PC-9 (cell line): ENCODE results near the gene CD27. TPM values are rescaled to one million over a fixed set of nuclear protein-coding genes. Genes with fewer than 3 reads are reported as not detected.

Source experiments
- BruUV-seq: library from RNA; stranded (reverse); fragments of 400-500 nt; replicated peaks from 2 replicates; lab custom pipeline; 2021; lab: Mats Ljungman, UMichigan
- CTCF ChIA-PET: fragments of 300-600 bp; sonication (Branson Sonifier 250); formaldehyde crosslinking; loops from one replicate; lab custom pipeline; 2022; ENCODE audit warnings: antibody characterized with exemption; lab: Charles Lee
- POLR2A ChIA-PET: fragments of 300-600 bp; sonication (Branson Sonifier 250); formaldehyde crosslinking; loops from one replicate; lab custom pipeline; 2022; ENCODE audit warnings: antibody characterized with exemption; ENCODE audit not compliant: unreplicated experiment; lab: Charles Lee
- DNase-seq, 2 experiments: peaks; one replicate each; pipeline versions ENCODE4 v3.0.0 to v3.0.0-alpha.2; 2015 to 2022; ENCODE audit warnings: mixed read lengths in 1 of 2
- H2AFZ ChIP-seq: fragments of 200-600 bp; sonication (generic); 2 replicates; pipeline ENCODE4 v1.8.1; 2017; ENCODE audit warnings: antibody characterized with exemption
- H3F3A ChIP-seq: fragments of 200-600 bp; sonication (generic); 2 replicates; pipeline ENCODE4 v1.8.1; 2017; ENCODE audit warnings: antibody characterized with exemption, mild to moderate bottlenecking, low read depth; ENCODE audit not compliant: insufficient read depth
- H3K27ac ChIP-seq: fragments of 200-600 bp; sonication (generic); 2 replicates; pipeline ENCODE4 v1.6.1; 2016; ENCODE audit warnings: mixed run types
- H3K27me3 ChIP-seq: fragments of 200-600 bp; sonication (generic); 2 replicates; pipeline ENCODE4 v1.6.1; 2016; ENCODE audit warnings: low read depth, mixed run types; ENCODE audit not compliant: insufficient read depth
- H3K36me3 ChIP-seq: fragments of 200-600 bp; sonication (generic); 2 replicates; pipeline ENCODE4 v1.6.1; 2016; ENCODE audit warnings: low read depth, mixed run types
- H3K4me1 ChIP-seq: fragments of 200-600 bp; sonication (generic); replicated peaks from 2 replicates; pipeline ENCODE4 v1.6.1; 2016; ENCODE audit warnings: mixed run types; ENCODE audit not compliant: insufficient read depth
- H3K4me2 ChIP-seq: fragments of 200-600 bp; sonication (generic); 2 replicates; pipeline ENCODE4 v1.6.1; 2017; ENCODE audit warnings: mixed run types
- H3K4me3 ChIP-seq: fragments of 200-600 bp; sonication (generic); 2 replicates; pipeline ENCODE4 v1.6.1; 2016; ENCODE audit warnings: mixed run types
- H3K79me2 ChIP-seq: fragments of 200-600 bp; sonication (generic); 2 replicates; pipeline ENCODE4 v1.6.1; 2017; ENCODE audit warnings: low read depth, mixed run types
- H3K9me2 ChIP-seq: fragments of 200-600 bp; sonication (generic); 2 replicates; pipeline ENCODE4 v1.8.1; 2017; ENCODE audit warnings: mild to moderate bottlenecking; ENCODE audit not compliant: insufficient read depth
- H3K9me3 ChIP-seq: fragments of 200-600 bp; sonication (generic); 2 replicates; pipeline ENCODE4 v1.8.1; 2016; ENCODE audit warnings: low read depth; ENCODE audit not compliant: insufficient read depth
- H4K20me1 ChIP-seq: fragments of 200-600 bp; sonication (generic); 2 replicates; pipeline ENCODE4 v1.8.1; 2017; ENCODE audit not compliant: insufficient read depth
- EZH2 ChIP-seq: fragments of 200-600 bp; sonication (generic); IDR thresholded peaks from 2 replicates; pipeline ENCODE4 v1.8.0; 2017; ENCODE audit warnings: antibody characterized with exemption, low read depth
- intact Hi-C: fragments of 100-400 bp; cut with micrococcal nuclease; formaldehyde crosslinking; loops from one replicate; pipeline ENCODE4 v1.10.0; 2022; ENCODE audit not compliant: unreplicated experiment
- total RNA-seq: library from RNA; stranded (reverse); gene quantifications from 2 replicates; pipeline ENCODE4 v1.2.3, GENCODE V29; 2021
- TF ChIP-seq, protein P1 (sequence below): fragments of 200-600 bp; sonication (generic); conservative IDR thresholded peaks from 2 replicates; pipeline ENCODE4 v1.6.1; 2017; ENCODE audit warnings: mixed run types, antibody characterized with exemption, mild to moderate bottlenecking, moderate library complexity

The CD27 gene
- total RNA-seq, 1 experiment from 2014 or later = not detected

DNA sequence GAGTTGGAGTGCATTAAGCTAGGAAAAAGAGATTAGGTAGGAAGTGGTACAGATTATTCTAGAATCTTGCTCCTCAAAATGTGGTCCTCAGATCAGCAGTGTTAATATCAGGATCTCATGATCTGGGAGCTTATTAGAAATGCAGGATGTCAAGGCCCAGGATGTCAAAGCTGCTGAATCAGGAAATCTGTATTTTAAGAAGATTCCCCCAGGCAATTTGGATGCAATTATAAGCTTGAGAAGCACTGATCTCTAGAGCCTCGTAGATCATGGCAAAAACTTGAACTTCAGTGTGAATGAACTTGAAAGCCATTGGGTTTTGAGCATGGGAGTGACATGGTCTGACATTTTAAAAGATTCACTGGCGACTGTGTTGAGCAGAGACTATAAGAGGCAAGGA, 55.7 kb downstream of the CD27 start:
- peaks cover 5% of the 10 kb centered on the region; the same call in 1 of the 2 replicates for H3K4me1 ChIP-seq
- no peak overlapping the region for H3K27ac ChIP-seq
- peaks cover 14% of the 10 kb centered on the region for H4K20me1 ChIP-seq
- H3K9me2 ChIP-seq = no peaks in the 10 kb centered on the region
- H3K4me3 ChIP-seq = no peak overlapping the region
- peaks cover 93% of the 10 kb centered on the region for H3K79me2 ChIP-seq
- DNase-seq = no peak
- peaks cover 21% of the 10 kb centered on the region; the same call in 1 of the 2 replicates for H3F3A ChIP-seq
- H3K36me3 ChIP-seq = peaks cover 63% of the 10 kb centered on the region
- intact Hi-C loops = no loop called here
- POLR2A ChIA-PET = interaction anchor here (0.5 kb wide), 1 partner anchor 34 kb away, joined by 36 read pairs; the partner anchor contains the start of gene GAPDH
- no peaks in the 10 kb centered on the region for H3K27me3 ChIP-seq
- BruUV-seq = no TSS peak
- no peak overlapping the region for H2AFZ ChIP-seq
- CTCF ChIA-PET = no interaction called here
- TF ChIP-seq, protein P1, sequence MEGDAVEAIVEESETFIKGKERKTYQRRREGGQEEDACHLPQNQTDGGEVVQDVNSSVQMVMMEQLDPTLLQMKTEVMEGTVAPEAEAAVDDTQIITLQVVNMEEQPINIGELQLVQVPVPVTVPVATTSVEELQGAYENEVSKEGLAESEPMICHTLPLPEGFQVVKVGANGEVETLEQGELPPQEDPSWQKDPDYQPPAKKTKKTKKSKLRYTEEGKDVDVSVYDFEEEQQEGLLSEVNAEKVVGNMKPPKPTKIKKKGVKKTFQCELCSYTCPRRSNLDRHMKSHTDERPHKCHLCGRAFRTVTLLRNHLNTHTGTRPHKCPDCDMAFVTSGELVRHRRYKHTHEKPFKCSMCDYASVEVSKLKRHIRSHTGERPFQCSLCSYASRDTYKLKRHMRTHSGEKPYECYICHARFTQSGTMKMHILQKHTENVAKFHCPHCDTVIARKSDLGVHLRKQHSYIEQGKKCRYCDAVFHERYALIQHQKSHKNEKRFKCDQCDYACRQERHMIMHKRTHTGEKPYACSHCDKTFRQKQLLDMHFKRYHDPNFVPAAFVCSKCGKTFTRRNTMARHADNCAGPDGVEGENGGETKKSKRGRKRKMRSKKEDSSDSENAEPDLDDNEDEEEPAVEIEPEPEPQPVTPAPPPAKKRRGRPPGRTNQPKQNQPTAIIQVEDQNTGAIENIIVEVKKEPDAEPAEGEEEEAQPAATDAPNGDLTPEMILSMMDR = no peak
- TF ChIP-seq EZH2 = no peak
- no peak overlapping the region for H3K4me2 ChIP-seq
- H3K9me3 ChIP-seq = no peaks in the 10 kb centered on the region

Other genes starting within 250 kb of the CD27 start
- gene CD9, start 244.6 kb upstream of the CD27 start, total RNA-seq = 319 and 374 TPM in 2 replicates
- gene PLEKHG6, start 134.3 kb upstream of the CD27 start, total RNA-seq = 86.5 and 89.9 TPM in 2 replicates
- gene TNFRSF1A, start 102.9 kb upstream of the CD27 start, total RNA-seq = 144 and 165 TPM in 2 replicates
- 460 and 549 TPM in 2 replicates for gene SCNN1A, start 69.4 kb upstream of the CD27 start, total RNA-seq
- 178 and 185 TPM in 2 replicates for gene LTBR, start 60.8 kb upstream of the CD27 start, total RNA-seq
- 26.0 and 27.8 TPM in 2 replicates for gene TAPBPL, start 7.1 kb downstream of the CD27 start, total RNA-seq
- gene VAMP1, start 25.7 kb downstream of the CD27 start, total RNA-seq = 7.7 and 9.1 TPM in 2 replicates
- 432 and 456 TPM in 2 replicates for gene MRPL51, start 48.3 kb downstream of the CD27 start, total RNA-seq
- gene NCAPD2, start 49.1 kb downstream of the CD27 start, total RNA-seq = 220 and 266 TPM in 2 replicates
- 6,143 and 8,169 TPM in 2 replicates for gene GAPDH, start 89.6 kb downstream of the CD27 start, total RNA-seq
- gene IFFO1, start 111.1 kb downstream of the CD27 start, total RNA-seq = 0.65 and 0.70 TPM in 2 replicates
- 97.5 and 101 TPM in 2 replicates for gene NOP2, start 123.3 kb downstream of the CD27 start, total RNA-seq
- gene CHD4, start 162.4 kb downstream of the CD27 start, total RNA-seq = 359 and 373 TPM in 2 replicates
- gene LPAR5, start 191.0 kb downstream of the CD27 start, total RNA-seq = 14.2 and 14.8 TPM in 2 replicates
- gene ACRBP, start 202.5 kb downstream of the CD27 start, total RNA-seq = 4.2 and 6.1 TPM in 2 replicates
- gene ING4, start 218.2 kb downstream of the CD27 start, total RNA-seq = 87.6 and 88.7 TPM in 2 replicates
- 74.3 and 106 TPM in 2 replicates for gene ZNF384, start 244.4 kb downstream of the CD27 start, total RNA-seq